SK-N-SH (cell line): ENCODE results near the gene CPTP. TPM values are rescaled to one million over a fixed set of nuclear protein-coding genes. Genes with fewer than 3 reads are reported as not detected.

ENCODE experiments used
- CTCF ChIA-PET: fragments of 300-600, 350-600 bp; formaldehyde crosslinking; extraction: SDS; loops from one replicate; lab custom pipeline; 2021; lab: Yijun Ruan, JAX
- POLR2A ChIA-PET: fragments of 350-600 bp; sonication (Branson Sonifier 250); formaldehyde crosslinking; extraction: SDS; loops from one replicate; lab custom pipeline; 2020; ENCODE audit warnings: antibody characterized with exemption, inconsistent platforms; lab: Yijun Ruan, JAX
- DNase-seq: peaks from one replicate; pipeline ENCODE4 v3.0.0; 2012
- H2AFZ ChIP-seq: fragments of 200-600 bp; sonication (generic); 2 replicates; pipeline ENCODE4 v1.8.1; 2016; ENCODE audit warnings: antibody characterized with exemption, mild to moderate bottlenecking, low read depth
- H3F3A ChIP-seq: fragments of 200-600 bp; sonication (generic); replicated peaks from 2 replicates; pipeline ENCODE3; 2016; ENCODE audit warnings: antibody characterized with exemption, mild to moderate bottlenecking; ENCODE audit not compliant: insufficient read depth
- H3K27ac ChIP-seq, 2 experiments: fragments of 200-500 bp in 1 of 2; fragments of 200-600 bp in 1 of 2; sonication (Bioruptor generic) in 1 of 2; sonication (generic), shearing (Covaris generic) in 1 of 2; 2 replicates each; pipeline versions ENCODE4 v1.5.1 to v1.6.1; 2014 to 2016; ENCODE audit warnings: low read depth in 2 of 2, inconsistent platforms in 1 of 2, low read length in 1 of 2, mild to moderate bottlenecking in 1 of 2, mixed read lengths in 1 of 2
- H3K27me3 ChIP-seq: fragments of 200-600 bp; sonication (generic), shearing (Covaris generic); 2 replicates; pipeline ENCODE4 v1.6.1; 2016; ENCODE audit warnings: mixed run types; ENCODE audit not compliant: insufficient read depth
- H3K36me3 ChIP-seq, 2 experiments: fragments of 200-500 bp in 1 of 2; fragments of 200-600 bp in 1 of 2; sonication (Bioruptor generic) in 1 of 2; sonication (generic) in 1 of 2; replicated peaks in 1 of 2; 2 replicates each; pipeline versions ENCODE3 to v1.5.1; 2014 to 2016; ENCODE audit warnings: low read length in 1 of 2, mild to moderate bottlenecking in 1 of 2; ENCODE audit not compliant: insufficient read depth in 2 of 2, control insufficient read depth in 1 of 2
- H3K4me1 ChIP-seq, 2 experiments: fragments of 200-500 bp in 1 of 2; fragments of 200-600 bp in 1 of 2; sonication (Bioruptor generic) in 1 of 2; sonication (generic), shearing (Covaris generic) in 1 of 2; 2 replicates each; pipeline versions ENCODE4 v1.5.1 to v1.6.1; 2014 to 2016; ENCODE audit warnings: low read depth in 1 of 2, low read length in 1 of 2, mixed run types in 1 of 2; ENCODE audit not compliant: insufficient read depth in 2 of 2, control insufficient read depth in 1 of 2
- H3K4me2 ChIP-seq: fragments of 200-600 bp; sonication (generic), shearing (Covaris generic); 2 replicates; pipeline ENCODE4 v1.6.1; 2017; ENCODE audit warnings: mixed run types
- H3K4me3 ChIP-seq, 2 experiments: fragments of 200-500 bp in 1 of 2; fragments of 200-600 bp in 1 of 2; sonication (Bioruptor generic) in 1 of 2; sonication (generic), shearing (Covaris generic) in 1 of 2; 2 replicates each; pipeline versions ENCODE4 v1.5.1 to v1.8.1; 2014 to 2016; ENCODE audit warnings: low read depth in 2 of 2, inconsistent platforms in 1 of 2, low read length in 1 of 2, mild to moderate bottlenecking in 1 of 2, mixed read lengths in 1 of 2, moderate library complexity in 1 of 2
- H3K79me2 ChIP-seq: fragments of 200-600 bp; sonication (generic); 2 replicates; pipeline ENCODE4 v1.8.1; 2017; ENCODE audit warnings: mild to moderate bottlenecking; ENCODE audit not compliant: insufficient read depth
- H3K9ac ChIP-seq: fragments of 200-600 bp; sonication (generic); 2 replicates; pipeline ENCODE4 v1.6.1; 2017; ENCODE audit warnings: mixed run types
- H3K9me2 ChIP-seq: fragments of 200-600 bp; sonication (generic); 2 replicates; pipeline ENCODE4 v1.6.1; 2017; ENCODE audit warnings: mixed run types
- H3K9me3 ChIP-seq: fragments of 200-600 bp; sonication (generic); 2 replicates; pipeline ENCODE4 v1.6.1; 2017; ENCODE audit warnings: mixed run types, mild to moderate bottlenecking, moderate library complexity
- H4K20me1 ChIP-seq: fragments of 200-600 bp; sonication (generic); 2 replicates; pipeline ENCODE4 v1.6.1; 2017; ENCODE audit warnings: mild to moderate bottlenecking, mixed run types; ENCODE audit not compliant: insufficient read depth
- CTCF ChIP-seq: fragments of 200-600 bp; sonication (generic); IDR thresholded peaks from 2 replicates; pipeline ENCODE4 v1.6.1; 2017; ENCODE audit warnings: antibody characterized with exemption, mild to moderate bottlenecking, moderate library complexity
- ELF1 ChIP-seq: IDR thresholded peaks from 2 replicates; pipeline ENCODE4 v1.4.0; 2012
- EP300 ChIP-seq, 2 experiments: IDR thresholded peaks; 2 replicates each; pipeline versions ENCODE4 v1.4.0 to v1.6.1; 2012; ENCODE audit warnings: borderline replicate concordance in 1 of 2, low read depth in 1 of 2, low read length in 1 of 2
- EZH2phosphoT487 ChIP-seq: fragments of 200-600 bp; sonication (generic); IDR thresholded peaks from 2 replicates; pipeline ENCODE4 v1.6.1; 2017; ENCODE audit warnings: low read depth, mixed run types, mild to moderate bottlenecking, antibody characterized with exemption, moderate library complexity, borderline replicate concordance
- FOSL2 ChIP-seq: IDR thresholded peaks from 2 replicates; pipeline ENCODE4 v1.4.0; 2012; ENCODE audit warnings: low read depth, mild to moderate bottlenecking, moderate library complexity, borderline replicate concordance
- FOXM1 ChIP-seq: IDR thresholded peaks from 2 replicates; pipeline ENCODE4 v1.4.0; 2012; ENCODE audit warnings: low read depth, mild to moderate bottlenecking
- GATA2 ChIP-seq: sonication (generic); formaldehyde crosslinking; IDR thresholded peaks from 2 replicates; pipeline ENCODE4 v1.5.0; 2020; ENCODE audit warnings: mild to moderate bottlenecking, missing genetic modification reagents
- JUND ChIP-seq: IDR thresholded peaks from 2 replicates; pipeline ENCODE4 v1.4.0; 2012
- MEF2A ChIP-seq: IDR thresholded peaks from 2 replicates; pipeline ENCODE4 v1.4.0; 2012; ENCODE audit warnings: low read depth, borderline replicate concordance
- MXI1 ChIP-seq: IDR thresholded peaks from 2 replicates; pipeline ENCODE4 v1.6.1; 2012; ENCODE audit warnings: mild to moderate bottlenecking, low read depth, low read length, improper control_type of control experiment
- NFIC ChIP-seq: IDR thresholded peaks from 2 replicates; pipeline ENCODE4 v1.4.0; 2012; ENCODE audit warnings: borderline replicate concordance
- PBX3 ChIP-seq: IDR thresholded peaks from 2 replicates; pipeline ENCODE4; 2012
- POLR2AphosphoS5 ChIP-seq: IDR thresholded peaks from 2 replicates; pipeline ENCODE4 v1.6.1; 2012; ENCODE audit warnings: low read depth, low read length
- RAD21 ChIP-seq: IDR thresholded peaks from 2 replicates; pipeline ENCODE4 v1.6.1; 2012; ENCODE audit warnings: mild to moderate bottlenecking, low read length
- RCOR1 ChIP-seq: fragments of 150-350 bp; IDR thresholded peaks from 2 replicates; pipeline ENCODE4 v1.6.1; 2017; ENCODE audit warnings: antibody characterized with exemption, low read length
- RFX5 ChIP-seq: IDR thresholded peaks from 2 replicates; pipeline ENCODE4 v1.6.1; 2012; ENCODE audit warnings: mild to moderate bottlenecking, improper control_type of control experiment, low read length
- RXRA ChIP-seq: IDR thresholded peaks from 2 replicates; pipeline ENCODE4 v1.4.0; 2012; ENCODE audit warnings: low read depth, mild to moderate bottlenecking, borderline replicate concordance
- SMC3 ChIP-seq: IDR thresholded peaks from 2 replicates; pipeline ENCODE4 v1.6.1; 2012; ENCODE audit warnings: low read depth, low read length, improper control_type of control experiment
- TAF1 ChIP-seq: IDR thresholded peaks from 2 replicates; pipeline ENCODE4 v1.6.1; 2012; ENCODE audit warnings: low read depth, mild to moderate bottlenecking, low read length, moderate library complexity, borderline replicate concordance
- TCF12 ChIP-seq: IDR thresholded peaks from 2 replicates; pipeline ENCODE4 v1.4.0; 2012
- USF2 ChIP-seq: fragments of 150-350 bp; IDR thresholded peaks from 2 replicates; pipeline ENCODE4 v1.6.1; 2017; ENCODE audit warnings: antibody characterized with exemption, low read length, low read depth, borderline replicate concordance
- ZBTB33 ChIP-seq: IDR thresholded peaks from 2 replicates; pipeline ENCODE4 v1.4.0; 2012; ENCODE audit warnings: low read depth, borderline replicate concordance
- WGBS: methylation state at CpG from one replicate; pipeline ENCODE4 v1.1.6; 2017; ENCODE audit warnings: low lambda C conversion rate; 5-methylcytosine and 5-hydroxymethylcytosine counted together
- polyA plus RNA-seq, 3 experiments: library from polyadenylated mRNA; depleted of rRNA; stranded (reverse); fragments of >200 nt; gene quantifications; 2 replicates each; pipeline ENCODE4 v1.2.3, GENCODE V29; 2012

The CPTP gene
- polyA plus RNA-seq, 1 of the 3 experiments (the other 2 are of a cell fraction), result 13.4 TPM

- 63% methylated on average over 10 of the region's 10 CpGs for WGBS
- Histone ChIP-seq H3K9ac (no peak overlapping the region), H3K79me2 (no peaks in the 10 kb centered on the region), H3K27me3 (no peaks in the 10 kb centered on the region), H4K20me1 (no peaks in the 10 kb centered on the region), H3K27ac (no peak overlapping the region), H3K4me1 (peaks cover 2 to 3% of the 10 kb centered on the region in 2 experiments; a peak in 3 of 4 replicates), H3K4me2 (no peak overlapping the region), H3K36me3 (no peaks in the 10 kb centered on the region), H3K9me3 (no peaks in the 10 kb centered on the region), H3F3A (peaks cover 9% of the 10 kb centered on the region), H2AFZ (no peak overlapping the region), H3K4me3 (no peak overlapping the region), H3K9me2 (no peaks in the 10 kb centered on the region)
- no peak for DNase-seq
- ChIA-PET CTCF (interaction anchor here (1.6 kb wide), 1 partner anchor 33 kb away, joined by 3 read pairs; the partner anchor contains the start of gene CCNL2), POLR2A (no interaction called here)
- TF ChIP-seq FOSL2, result no peak
- no peak for TF ChIP-seq TAF1
Measured at GRCh38 chr1:1365875-1366698, 41.5 kb downstream of the CPTP start.

- H3K27ac ChIP-seq, result no peak overlapping the region
- CTCF ChIA-PET, result no interaction called here
- no peaks in the 10 kb centered on the region for H3K9me2 ChIP-seq
- WGBS, result 80% methylated on average over 3 of the region's 3 CpGs
- H3K4me1 ChIP-seq, result peaks cover 0 to 2% of the 10 kb centered on the region in 2 experiments; a peak in 1 of 4 replicates
- no peak for TF ChIP-seq USF2
- TF ChIP-seq RXRA, result no peak
- TF ChIP-seq PBX3, result no peak
- no peak for TF ChIP-seq RCOR1
- TF ChIP-seq RAD21, result no peak
- no peak for TF ChIP-seq NFIC
- TF ChIP-seq MXI1, result no peak
- TF ChIP-seq CTCF, result no peak
- TF ChIP-seq EP300 (IDR thresholded peaks at IDR 0.05; ENCODE audit: borderline replicate concordance in 1 of 2, low read depth in 1 of 2, low read length in 1 of 2), result no peak
- TF ChIP-seq RFX5, result no peak
- no peak for TF ChIP-seq JUND
- no peak for TF ChIP-seq GATA2 (CRISPR knock-in tag)
- TF ChIP-seq TCF12, result no peak
- TF ChIP-seq EZH2phosphoT487, result no peak
- TF ChIP-seq ELF1, result no peak
- TF ChIP-seq MEF2A, result no peak
- TF ChIP-seq SMC3, result no peak
- TF ChIP-seq FOXM1, result no peak
- TF ChIP-seq POLR2AphosphoS5, result no peak
- TF ChIP-seq ZBTB33, result no peak
- DNase-seq, result no peak
- no peak overlapping the region for H3K9ac ChIP-seq
- H3K9me3 ChIP-seq, result no peaks in the 10 kb centered on the region
- POLR2A ChIA-PET, result no interaction called here
- H4K20me1 ChIP-seq, result no peaks in the 10 kb centered on the region
- no peak overlapping the region for H2AFZ ChIP-seq
- no peak overlapping the region for H3K4me3 ChIP-seq
- no peaks in the 10 kb centered on the region for H3K36me3 ChIP-seq
- H3F3A ChIP-seq, result peaks cover 9% of the 10 kb centered on the region
- H3K4me2 ChIP-seq, result no peak overlapping the region
- H3K27me3 ChIP-seq, result no peaks in the 10 kb centered on the region
- 0 out of 2 replicates have a peak, but pooled peaks cover under 1% of the 10 kb centered on the region for H3K79me2 ChIP-seq
Measured at GRCh38 chr1:1366699-1367066, 42.1 kb downstream of the CPTP start.
